ENCODE results near the gene SRGAP3.

DNA sequence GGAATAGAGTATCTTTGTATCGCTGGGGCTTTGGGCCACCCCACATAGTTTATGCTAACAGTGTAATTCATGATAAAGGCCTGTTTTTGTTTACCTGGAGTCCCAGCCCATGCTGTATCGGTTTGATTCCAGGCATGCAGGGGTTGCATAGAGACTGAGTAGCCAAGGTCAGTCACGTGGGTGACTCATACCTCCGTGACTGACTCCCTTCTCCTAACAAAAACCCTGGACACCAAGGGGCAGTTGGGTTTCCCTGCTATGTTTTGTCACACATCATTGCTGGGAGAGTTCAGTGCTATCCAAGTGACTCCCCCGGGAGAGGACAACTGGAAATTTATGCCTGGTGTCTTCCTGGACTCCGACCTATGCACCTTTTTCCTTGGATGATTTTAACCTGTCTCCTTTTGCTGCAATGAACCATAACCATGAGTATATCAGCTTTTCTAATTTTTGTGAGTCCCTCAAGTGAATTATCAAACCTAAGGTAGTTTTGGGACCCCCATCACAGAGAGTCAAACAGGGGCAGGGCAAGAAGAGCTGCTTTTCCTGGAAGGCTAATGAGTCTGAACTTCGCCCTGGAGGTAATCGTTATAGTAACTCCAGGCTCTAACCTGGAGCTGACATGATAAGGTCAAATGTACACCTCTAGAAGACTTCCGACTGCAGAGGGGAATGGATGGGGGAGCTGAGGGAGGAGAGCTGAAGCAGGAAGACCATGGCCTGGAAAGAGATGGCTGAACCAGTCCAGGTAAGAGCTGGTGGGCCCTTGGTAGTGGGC is 57.0 kb downstream of the SRGAP3 start:
- TF ChIP-seq CTCF (IDR thresholded peaks at IDR 0.05): no peak
- no peak for TF ChIP-seq POLR2A (IDR thresholded peaks at IDR 0.05)
